Astrocyte (in vitro differentiated cells and primary cell): ENCODE measurements around the gene PCNT. TPM values are rescaled to one million over a fixed set of nuclear protein-coding genes. Genes with fewer than 3 reads are reported as not detected.

Experiments
- DNase-seq: peaks from one replicate; pipeline ENCODE4 v3.0.0-alpha.2; 2010; ENCODE audit warnings: low read depth
- FAIRE-seq: peaks from 2 replicates; lab custom pipeline; 2011; peaks lifted over from hg19 to GRCh38; lab: Jason Lieb, UNC
- H2AFZ ChIP-seq: 2 replicates; pipeline ENCODE4 v1.6.0; 2012; ENCODE audit warnings: low read depth, low read length, inconsistent platforms
- H3K27ac ChIP-seq: 2 replicates; pipeline ENCODE4 v1.5.1; 2011; ENCODE audit warnings: low read depth, low read length, inconsistent platforms
- H3K27me3 ChIP-seq: 2 replicates; pipeline ENCODE4 v1.6.0; 2011; ENCODE audit warnings: low read length, inconsistent platforms; ENCODE audit not compliant: insufficient read depth
- H3K36me3 ChIP-seq: 2 replicates; pipeline ENCODE4 v1.5.1; 2011; ENCODE audit warnings: low read length, inconsistent platforms; ENCODE audit not compliant: insufficient read depth
- H3K4me1 ChIP-seq: 2 replicates; pipeline ENCODE4 v1.5.1; 2011; ENCODE audit warnings: low read length, inconsistent platforms; ENCODE audit not compliant: insufficient read depth
- H3K4me2 ChIP-seq: 2 replicates; pipeline ENCODE4 v1.6.0; 2012; ENCODE audit warnings: low read length, inconsistent platforms
- H3K4me3 ChIP-seq: 2 replicates; pipeline ENCODE4 v1.5.1; 2011; ENCODE audit warnings: low read depth, mild to moderate bottlenecking, low read length, inconsistent platforms; ENCODE audit not compliant: insufficient read depth
- H3K79me2 ChIP-seq: 2 replicates; pipeline ENCODE4 v1.6.0; 2012; ENCODE audit warnings: mild to moderate bottlenecking, low read length, inconsistent platforms; ENCODE audit not compliant: insufficient read depth
- H3K9ac ChIP-seq: 2 replicates; pipeline ENCODE4 v1.6.0; 2012; ENCODE audit warnings: mild to moderate bottlenecking, low read length, inconsistent platforms
- H3K9me3 ChIP-seq: 2 replicates; pipeline ENCODE4 v1.5.1; 2012; ENCODE audit warnings: low read depth, mild to moderate bottlenecking, low read length, inconsistent platforms; ENCODE audit not compliant: insufficient read depth
- H4K20me1 ChIP-seq: 2 replicates; pipeline ENCODE4 v1.6.0; 2012; ENCODE audit warnings: low read length, inconsistent platforms; ENCODE audit not compliant: insufficient read depth
- H3K27ac Mint-ChIP-seq: one replicate; pipeline ENCODE4 v1.8.0; 2021; ENCODE audit warnings: mild to moderate bottlenecking, mixed read lengths; ENCODE audit not compliant: unreplicated experiment
- H3K27me3 Mint-ChIP-seq: one replicate; pipeline ENCODE4 v1.8.0; 2021; ENCODE audit warnings: low read depth, mixed read lengths; ENCODE audit not compliant: unreplicated experiment
- H3K36me3 Mint-ChIP-seq: one replicate; pipeline ENCODE4 v1.8.0; 2021; ENCODE audit warnings: low read depth, mixed read lengths; ENCODE audit not compliant: unreplicated experiment
- H3K4me1 Mint-ChIP-seq: one replicate; pipeline ENCODE4 v1.8.0; 2021; ENCODE audit warnings: low read depth, mixed read lengths; ENCODE audit not compliant: unreplicated experiment
- H3K4me3 Mint-ChIP-seq: one replicate; pipeline ENCODE4 v1.8.0; 2021; ENCODE audit warnings: mild to moderate bottlenecking, moderate library complexity, mixed read lengths; ENCODE audit not compliant: unreplicated experiment
- H3K9me3 Mint-ChIP-seq: one replicate; pipeline ENCODE4 v1.8.0; 2021; ENCODE audit warnings: mild to moderate bottlenecking, mixed read lengths; ENCODE audit not compliant: unreplicated experiment
- EZH2 ChIP-seq: IDR thresholded peaks from 2 replicates; pipeline ENCODE4 v1.6.1; 2012; ENCODE audit warnings: mild to moderate bottlenecking, low read length, inconsistent platforms; ENCODE audit not compliant: insufficient read depth
- total RNA-seq: library from RNA; stranded (reverse); gene quantifications from 2 replicates; pipeline ENCODE4 v1.2.1, GENCODE V29; 2021
- TF ChIP-seq, protein P1 (sequence below): IDR thresholded peaks from 2 replicates; pipeline ENCODE4 v1.5.1; 2011; ENCODE audit warnings: low read depth, mild to moderate bottlenecking, inconsistent platforms, low read length, moderate library complexity; ENCODE audit not compliant: insufficient read depth

PCNT gene
- total RNA-seq, 1 donor from 2014 or later = 19.9 TPM

DNA sequence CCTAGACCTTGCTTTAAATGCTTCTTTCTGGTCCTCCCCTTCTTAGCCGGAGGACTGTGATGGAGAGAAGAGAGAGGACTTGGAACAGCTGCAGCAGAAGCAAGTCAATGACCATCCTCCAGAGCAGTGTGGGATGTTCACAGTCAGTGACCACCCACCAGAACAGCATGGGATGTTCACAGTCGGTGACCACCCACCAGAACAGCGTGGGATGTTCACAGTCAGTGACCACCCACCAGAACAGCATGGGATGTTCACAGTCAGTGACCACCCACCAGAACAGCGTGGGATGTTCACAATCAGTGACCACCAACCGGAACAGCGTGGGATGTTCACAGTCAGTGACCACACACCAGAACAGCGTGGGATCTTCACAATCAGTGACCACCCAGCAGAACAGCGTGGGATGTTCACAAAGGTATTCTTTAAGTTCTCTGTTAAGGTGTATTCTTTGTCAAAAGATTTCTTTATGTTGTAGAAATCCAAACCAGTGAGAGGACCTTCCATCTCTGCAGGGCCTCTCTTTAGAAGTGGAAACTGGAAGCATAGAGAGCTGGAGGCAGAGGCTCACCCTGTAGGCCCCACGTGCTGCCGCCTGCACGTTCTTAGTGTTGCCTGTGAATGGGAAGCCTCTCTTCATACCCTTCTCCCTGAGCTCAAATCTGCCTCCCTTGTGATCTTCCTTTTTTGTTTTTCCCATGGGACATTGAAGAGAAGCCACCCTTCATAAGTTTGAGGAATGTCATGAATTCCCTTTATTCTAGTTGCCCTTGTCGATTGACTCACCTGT, 10.6 kb downstream of the PCNT start:
- FAIRE-seq = no peak
- peaks cover 20% of the 10 kb centered on the region for H4K20me1 ChIP-seq
- Mint-ChIP-seq H3K9me3 (no peaks in the 10 kb centered on the region), H3K4me3 (no peak overlapping the region), H3K36me3 (peaks cover 18% of the 10 kb centered on the region), H3K27ac (no peak overlapping the region), H3K4me1 (no peaks in the 10 kb centered on the region), H3K27me3 (no peaks in the 10 kb centered on the region)
- H3K79me2 ChIP-seq = peaks cover 43% of the 10 kb centered on the region
- no peak for DNase-seq
- no peak overlapping the region for H3K9ac ChIP-seq
- H3K27ac ChIP-seq = no peak overlapping the region
- H3K9me3 ChIP-seq = no peaks in the 10 kb centered on the region
- TF ChIP-seq, protein P1, sequence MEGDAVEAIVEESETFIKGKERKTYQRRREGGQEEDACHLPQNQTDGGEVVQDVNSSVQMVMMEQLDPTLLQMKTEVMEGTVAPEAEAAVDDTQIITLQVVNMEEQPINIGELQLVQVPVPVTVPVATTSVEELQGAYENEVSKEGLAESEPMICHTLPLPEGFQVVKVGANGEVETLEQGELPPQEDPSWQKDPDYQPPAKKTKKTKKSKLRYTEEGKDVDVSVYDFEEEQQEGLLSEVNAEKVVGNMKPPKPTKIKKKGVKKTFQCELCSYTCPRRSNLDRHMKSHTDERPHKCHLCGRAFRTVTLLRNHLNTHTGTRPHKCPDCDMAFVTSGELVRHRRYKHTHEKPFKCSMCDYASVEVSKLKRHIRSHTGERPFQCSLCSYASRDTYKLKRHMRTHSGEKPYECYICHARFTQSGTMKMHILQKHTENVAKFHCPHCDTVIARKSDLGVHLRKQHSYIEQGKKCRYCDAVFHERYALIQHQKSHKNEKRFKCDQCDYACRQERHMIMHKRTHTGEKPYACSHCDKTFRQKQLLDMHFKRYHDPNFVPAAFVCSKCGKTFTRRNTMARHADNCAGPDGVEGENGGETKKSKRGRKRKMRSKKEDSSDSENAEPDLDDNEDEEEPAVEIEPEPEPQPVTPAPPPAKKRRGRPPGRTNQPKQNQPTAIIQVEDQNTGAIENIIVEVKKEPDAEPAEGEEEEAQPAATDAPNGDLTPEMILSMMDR = no peak
- no peak for TF ChIP-seq EZH2
- no peak overlapping the region for H2AFZ ChIP-seq
- H3K4me3 ChIP-seq = no peak overlapping the region
- no peaks in the 10 kb centered on the region for H3K27me3 ChIP-seq
- peaks cover 10% of the 10 kb centered on the region for H3K4me1 ChIP-seq
- H3K36me3 ChIP-seq = peaks cover 33% of the 10 kb centered on the region
- H3K4me2 ChIP-seq = no peak overlapping the region

- Mint-ChIP-seq H3K27ac (no peak overlapping the region), H3K9me3 (no peaks in the 10 kb centered on the region), H3K36me3 (peaks cover 28% of the 10 kb centered on the region), H3K4me3 (no peak overlapping the region), H3K27me3 (no peaks in the 10 kb centered on the region), H3K4me1 (peaks cover 2% of the 10 kb centered on the region)
- Histone ChIP-seq H3K4me1 (peaks cover 10% of the 10 kb centered on the region), H2AFZ (no peak overlapping the region), H3K36me3 (peaks cover 21% of the 10 kb centered on the region), H3K9me3 (no peaks in the 10 kb centered on the region), H3K4me2 (no peak overlapping the region), H3K27ac (no peak overlapping the region), H3K9ac (no peak overlapping the region), H3K4me3 (no peak overlapping the region), H3K79me2 (peaks cover 36% of the 10 kb centered on the region), H3K27me3 (no peaks in the 10 kb centered on the region), H4K20me1 (peaks cover 9% of the 10 kb centered on the region)
- FAIRE-seq = no peak
- no peak for TF ChIP-seq EZH2
- TF ChIP-seq, protein P1 = no peak
- no peak for DNase-seq
These were observed 12.6 kb downstream of the PCNT start for GRCh38 chr21:46336603-46337002.

DNA sequence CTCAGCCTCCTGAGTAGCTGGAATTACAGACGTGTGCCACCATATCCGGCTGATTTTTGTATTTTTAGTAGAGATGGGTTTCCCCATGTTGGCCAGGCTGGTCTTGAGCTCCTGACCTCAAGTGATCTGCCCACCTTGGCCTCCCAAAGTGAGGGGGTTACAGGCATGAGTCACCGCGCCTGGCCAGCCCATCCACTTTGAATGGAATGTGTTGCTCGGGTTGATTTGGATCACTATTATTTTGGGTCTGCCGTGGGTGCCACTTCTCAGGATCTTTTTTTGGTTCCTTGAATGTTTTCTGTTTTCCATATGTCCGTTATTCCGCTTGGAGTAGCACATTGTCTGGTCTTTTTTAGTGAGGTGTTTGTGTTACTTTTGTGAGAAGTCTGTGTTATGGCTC, 17.0 kb downstream of the PCNT start:
- no peak overlapping the region for H3K27ac ChIP-seq
- H3K27me3 Mint-ChIP-seq = no peaks in the 10 kb centered on the region
- H3K4me3 Mint-ChIP-seq = no peak overlapping the region
- no peak overlapping the region for H3K4me3 ChIP-seq
- TF ChIP-seq, protein P1 = no peak
- TF ChIP-seq EZH2 = no peak
- H3K36me3 Mint-ChIP-seq = peaks cover 27% of the 10 kb centered on the region
- peaks cover 12% of the 10 kb centered on the region for H3K36me3 ChIP-seq
- peaks cover 50% of the 10 kb centered on the region for H3K79me2 ChIP-seq
- H3K4me2 ChIP-seq = no peak overlapping the region
- no peaks in the 10 kb centered on the region for H3K9me3 Mint-ChIP-seq
- H3K9me3 ChIP-seq = no peaks in the 10 kb centered on the region
- peaks cover 2% of the 10 kb centered on the region for H3K4me1 Mint-ChIP-seq
- no peak overlapping the region for H3K9ac ChIP-seq
- no peak overlapping the region for H2AFZ ChIP-seq
- H4K20me1 ChIP-seq = peaks cover 11% of the 10 kb centered on the region
- no peak overlapping the region for H3K27ac Mint-ChIP-seq
- DNase-seq (no peak), FAIRE-seq (no peak)
- no peaks in the 10 kb centered on the region for H3K27me3 ChIP-seq
- no peaks in the 10 kb centered on the region for H3K4me1 ChIP-seq
